Measurements from ENCODE around the gene MB21D2.

DNA sequence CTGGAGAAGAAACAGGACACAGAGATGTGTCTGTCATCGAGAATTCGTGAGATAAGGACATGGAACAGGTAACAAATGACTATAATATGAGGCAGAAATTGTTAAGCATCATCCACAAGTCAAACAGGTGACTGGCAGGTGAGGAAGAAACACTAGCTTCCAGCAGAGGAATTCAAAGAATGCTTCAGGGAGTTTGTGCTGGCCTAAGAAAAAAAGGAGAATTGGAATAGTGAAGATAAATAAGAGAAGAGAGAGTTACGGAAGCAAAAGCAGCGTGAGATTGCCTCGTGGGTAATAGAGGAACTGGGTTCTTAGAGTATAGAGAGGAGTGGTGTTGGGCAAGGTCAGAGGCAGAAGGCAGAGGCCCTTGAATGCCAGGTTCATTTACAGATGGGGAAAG is 167.5 kb downstream of the MB21D2 start:
- TF ChIP-seq, protein P1, sequence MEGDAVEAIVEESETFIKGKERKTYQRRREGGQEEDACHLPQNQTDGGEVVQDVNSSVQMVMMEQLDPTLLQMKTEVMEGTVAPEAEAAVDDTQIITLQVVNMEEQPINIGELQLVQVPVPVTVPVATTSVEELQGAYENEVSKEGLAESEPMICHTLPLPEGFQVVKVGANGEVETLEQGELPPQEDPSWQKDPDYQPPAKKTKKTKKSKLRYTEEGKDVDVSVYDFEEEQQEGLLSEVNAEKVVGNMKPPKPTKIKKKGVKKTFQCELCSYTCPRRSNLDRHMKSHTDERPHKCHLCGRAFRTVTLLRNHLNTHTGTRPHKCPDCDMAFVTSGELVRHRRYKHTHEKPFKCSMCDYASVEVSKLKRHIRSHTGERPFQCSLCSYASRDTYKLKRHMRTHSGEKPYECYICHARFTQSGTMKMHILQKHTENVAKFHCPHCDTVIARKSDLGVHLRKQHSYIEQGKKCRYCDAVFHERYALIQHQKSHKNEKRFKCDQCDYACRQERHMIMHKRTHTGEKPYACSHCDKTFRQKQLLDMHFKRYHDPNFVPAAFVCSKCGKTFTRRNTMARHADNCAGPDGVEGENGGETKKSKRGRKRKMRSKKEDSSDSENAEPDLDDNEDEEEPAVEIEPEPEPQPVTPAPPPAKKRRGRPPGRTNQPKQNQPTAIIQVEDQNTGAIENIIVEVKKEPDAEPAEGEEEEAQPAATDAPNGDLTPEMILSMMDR (IDR thresholded peaks at IDR 0.05; ENCODE audit: low read length): no peak
- no peak for TF ChIP-seq EZH2 (IDR thresholded peaks at IDR 0.05; ENCODE audit: borderline replicate concordance, low read length)

Measured in OCI-LY1 (cell line).